Ascending aorta (tissue), 2 donors: ENCODE data around the gene MAGI1. TPM values are rescaled to one million over a fixed set of nuclear protein-coding genes. Genes with fewer than 3 reads are reported as not detected.
A peak's percentile ranks its signal among the peaks of the same experiment; 100 is the strongest.

Experiments used
- DNase-seq, 2 donors: peaks; one replicate each; pipeline ENCODE4 v3.0.0-alpha.2; 2019; ENCODE audit warnings: low spot score in 2 of 2
- H3K27ac ChIP-seq, 2 donors: fragments of 200-600 bp; sonication (generic); one replicate each; pipeline ENCODE4 v1.5.1; 2016 to 2017; ENCODE audit warnings: mild to moderate bottlenecking in 1 of 2
- H3K27me3 ChIP-seq: fragments of 200-600 bp; sonication (generic); one replicate; pipeline ENCODE4 v1.5.1; 2017
- H3K36me3 ChIP-seq, 2 donors: fragments of 200-600 bp; sonication (generic); one replicate each; pipeline ENCODE4 v1.5.1; 2016
- H3K4me1 ChIP-seq, 2 donors: fragments of 200-600 bp; sonication (generic); one replicate each; pipeline ENCODE4 v1.5.1; 2016 to 2017; ENCODE audit warnings: mild to moderate bottlenecking in 1 of 2
- H3K4me3 ChIP-seq, 2 donors: fragments of 200-600 bp; sonication (generic); one replicate each; pipeline ENCODE4 v1.5.1; 2016 to 2017; ENCODE audit warnings: mild to moderate bottlenecking in 1 of 2
- H3K9me3 ChIP-seq, 2 donors: fragments of 200-600 bp; sonication (generic); one replicate each; pipeline ENCODE4 v1.5.1; 2016
- intact Hi-C: fragments of 100-400 bp; cut with DNase I; formaldehyde crosslinking; loops from one replicate; pipeline ENCODE4 v1.15.1; 2023
- total RNA-seq: library from RNA; depleted of rRNA; stranded (reverse); fragments of >200 nt; gene quantifications from one replicate; pipeline ENCODE4 v1.1.0, GENCODE V29; 2016
- TF ChIP-seq, protein P1 (sequence below), 3 experiments: fragments of 200-600 bp in 2 of 3; fragments of 450-650 bp in 1 of 3; sonication (generic) in 2 of 3; IDR thresholded peaks; one replicate each; pipeline ENCODE4 v1.5.1; 2016 to 2019; ENCODE audit warnings: antibody characterized with exemption in 3 of 3, mild to moderate bottlenecking in 1 of 3, moderate library complexity in 1 of 3

Gene MAGI1
- total RNA-seq, 1 donor from 2014 or later, result 28.4 TPM

DNA sequence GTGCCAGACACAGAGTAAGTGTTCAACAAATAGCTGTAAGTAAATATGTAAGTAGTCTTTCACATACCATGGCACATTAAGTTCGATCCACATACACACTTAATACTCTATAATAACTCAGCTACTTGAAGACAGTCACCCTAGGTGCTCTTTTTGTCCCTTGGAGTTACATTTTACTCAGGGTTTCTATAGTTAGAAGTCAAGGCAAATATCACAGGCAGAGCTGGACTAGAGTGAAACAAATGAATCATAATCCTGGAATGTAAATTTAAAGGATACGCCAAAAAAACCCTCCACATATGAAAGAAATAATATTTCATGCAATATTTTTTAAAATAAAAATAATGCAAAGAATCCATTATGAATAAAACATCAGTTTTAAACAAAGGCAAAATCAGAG lies 461.8 kb downstream of the MAGI1 start:
- H3K9me3 ChIP-seq, result no peaks in the 10 kb centered on the region
- intact Hi-C loops, result no loop called here
- peak overlapping the region in 1 of 2 donors; percentile 42 for H3K27ac ChIP-seq
- peaks cover 3 to 5% of the 10 kb centered on the region in 2 donors for H3K4me1 ChIP-seq
- H3K4me3 ChIP-seq, result no peak overlapping the region
- no peak for DNase-seq
- H3K36me3 ChIP-seq, result no peaks in the 10 kb centered on the region
- H3K27me3 ChIP-seq, result no peaks in the 10 kb centered on the region
- TF ChIP-seq, protein P1, sequence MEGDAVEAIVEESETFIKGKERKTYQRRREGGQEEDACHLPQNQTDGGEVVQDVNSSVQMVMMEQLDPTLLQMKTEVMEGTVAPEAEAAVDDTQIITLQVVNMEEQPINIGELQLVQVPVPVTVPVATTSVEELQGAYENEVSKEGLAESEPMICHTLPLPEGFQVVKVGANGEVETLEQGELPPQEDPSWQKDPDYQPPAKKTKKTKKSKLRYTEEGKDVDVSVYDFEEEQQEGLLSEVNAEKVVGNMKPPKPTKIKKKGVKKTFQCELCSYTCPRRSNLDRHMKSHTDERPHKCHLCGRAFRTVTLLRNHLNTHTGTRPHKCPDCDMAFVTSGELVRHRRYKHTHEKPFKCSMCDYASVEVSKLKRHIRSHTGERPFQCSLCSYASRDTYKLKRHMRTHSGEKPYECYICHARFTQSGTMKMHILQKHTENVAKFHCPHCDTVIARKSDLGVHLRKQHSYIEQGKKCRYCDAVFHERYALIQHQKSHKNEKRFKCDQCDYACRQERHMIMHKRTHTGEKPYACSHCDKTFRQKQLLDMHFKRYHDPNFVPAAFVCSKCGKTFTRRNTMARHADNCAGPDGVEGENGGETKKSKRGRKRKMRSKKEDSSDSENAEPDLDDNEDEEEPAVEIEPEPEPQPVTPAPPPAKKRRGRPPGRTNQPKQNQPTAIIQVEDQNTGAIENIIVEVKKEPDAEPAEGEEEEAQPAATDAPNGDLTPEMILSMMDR (IDR thresholded peaks at IDR 0.05), result no peak

DNA sequence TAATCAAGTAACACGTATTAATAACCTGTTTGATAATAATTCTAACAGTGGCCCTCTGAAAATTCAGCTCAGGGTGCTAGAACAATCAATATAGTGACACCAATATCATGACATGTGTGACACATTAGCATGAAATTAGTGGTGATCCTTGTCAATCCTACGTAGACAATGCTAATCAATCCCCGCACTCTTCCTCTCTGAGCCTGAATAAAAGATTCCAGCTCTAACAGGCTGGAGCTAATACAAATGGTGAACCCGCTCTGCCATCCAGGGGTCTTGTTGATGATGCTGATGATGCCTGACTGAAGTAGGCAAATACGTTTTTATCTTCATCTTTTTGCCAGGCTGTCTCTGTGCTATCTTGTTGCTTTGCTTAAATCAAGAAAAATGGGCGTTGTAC lies 462.5 kb downstream of the MAGI1 start:
- Histone ChIP-seq H3K27me3 (no peaks in the 10 kb centered on the region), H3K9me3 (no peaks in the 10 kb centered on the region), H3K36me3 (no peaks in the 10 kb centered on the region), H3K27ac (peak overlapping the region in 1 of 2 donors; percentile 23), H3K4me1 (peaks cover 3 to 5% of the 10 kb centered on the region in 2 donors), H3K4me3 (no peak overlapping the region)
- TF ChIP-seq, protein P1 (IDR thresholded peaks at IDR 0.05), result no peak
- DNase-seq, result no peak
- intact Hi-C loops, result no loop called here

DNA sequence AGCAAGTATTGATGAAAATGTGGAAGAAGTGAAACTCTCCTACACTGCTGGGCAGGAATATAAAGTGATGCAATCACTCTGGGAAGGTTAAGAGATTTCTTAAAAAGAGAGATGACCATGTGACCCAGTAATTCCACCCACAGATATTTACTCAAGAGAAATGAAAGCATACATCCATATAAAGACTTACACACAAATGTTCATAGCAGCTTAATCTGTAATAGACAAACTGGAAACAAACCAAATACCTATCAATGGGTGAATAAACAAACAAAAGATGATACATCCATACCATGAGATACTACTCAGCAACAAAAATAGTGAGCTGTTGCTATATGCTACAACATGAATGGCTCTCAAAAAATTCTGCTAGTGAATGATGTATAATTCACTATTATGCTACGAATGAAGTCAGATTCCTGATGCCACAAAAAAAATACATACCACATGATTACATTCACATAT lies 463.3 kb downstream of the MAGI1 start:
- TF ChIP-seq, protein P1 (IDR thresholded peaks at IDR 0.05), result no peak
- H3K27me3 ChIP-seq, result no peaks in the 10 kb centered on the region
- no peak overlapping the region for H3K4me3 ChIP-seq
- no peak for DNase-seq
- H3K4me1 ChIP-seq, result peaks cover 3 to 5% of the 10 kb centered on the region in 2 donors
- H3K27ac ChIP-seq, result peak overlapping the region in 1 of 2 donors; percentile 27
- H3K36me3 ChIP-seq, result no peaks in the 10 kb centered on the region
- intact Hi-C loops, result no loop called here
- no peaks in the 10 kb centered on the region for H3K9me3 ChIP-seq

DNA sequence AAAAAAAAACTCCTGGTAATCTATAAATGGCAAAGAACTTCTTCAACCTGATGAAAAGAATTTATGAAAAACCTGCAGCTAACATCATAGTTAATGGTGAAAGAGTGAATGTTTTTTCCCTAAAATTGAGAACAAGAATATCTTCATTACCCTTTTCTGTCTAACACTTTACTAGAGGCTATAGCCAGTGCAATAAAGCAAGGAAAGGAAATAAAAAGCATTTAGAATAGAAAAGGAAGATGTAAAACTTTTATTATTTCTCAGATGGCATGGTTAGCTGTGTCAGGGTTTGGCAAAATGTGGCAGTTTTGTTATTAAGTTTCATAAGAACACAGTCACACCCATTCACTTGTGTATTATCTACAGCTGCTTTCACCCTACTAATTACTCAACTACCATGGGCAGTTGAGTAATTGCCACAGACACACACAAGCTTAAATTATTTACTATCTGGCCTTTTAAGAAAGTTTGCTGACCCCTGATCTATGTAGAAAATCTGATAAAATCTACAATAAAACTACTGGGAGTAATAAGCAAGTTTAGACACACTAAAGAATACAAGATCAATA lies 465.1 kb downstream of the MAGI1 start:
- intact Hi-C loops, result no loop called here
- Histone ChIP-seq H3K36me3 (no peaks in the 10 kb centered on the region), H3K27me3 (no peaks in the 10 kb centered on the region), H3K27ac (no peak overlapping the region), H3K4me1 (peaks cover 3 to 11% of the 10 kb centered on the region in 2 donors), H3K9me3 (no peaks in the 10 kb centered on the region), H3K4me3 (no peak overlapping the region)
- no peak for DNase-seq
- TF ChIP-seq, protein P1 (IDR thresholded peaks at IDR 0.05), result no peak

DNA sequence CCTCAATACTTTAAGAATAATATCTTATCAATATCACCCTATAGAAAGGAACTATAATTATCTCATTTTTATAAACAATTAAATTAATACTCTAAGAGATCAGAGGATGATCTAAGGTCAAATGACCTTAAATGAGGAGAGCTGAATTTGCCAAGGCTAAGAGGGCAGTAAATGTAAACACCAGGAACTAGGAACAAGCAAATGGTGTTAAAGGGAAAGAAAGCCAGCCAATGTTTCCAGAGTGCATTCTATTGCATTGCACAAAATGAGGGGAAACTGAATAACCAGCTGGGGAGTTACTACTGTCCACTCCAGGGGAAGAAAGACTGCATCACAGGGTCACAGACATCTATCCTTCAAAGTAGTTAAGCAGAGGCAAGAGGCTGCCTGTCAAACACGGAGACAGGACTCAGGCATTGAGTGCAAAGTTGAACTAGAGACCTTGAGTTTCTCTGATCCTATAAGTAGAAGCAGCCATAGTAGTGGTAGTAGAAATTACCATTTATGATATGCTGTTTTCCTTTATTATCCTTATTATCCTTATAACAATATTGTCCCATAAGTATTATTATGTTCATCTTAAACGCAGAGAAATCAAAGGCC lies 466.4 kb downstream of the MAGI1 start:
- Histone ChIP-seq H3K36me3 (no peaks in the 10 kb centered on the region), H3K9me3 (no peaks in the 10 kb centered on the region), H3K27ac (no peak overlapping the region), H3K4me1 (peaks cover 3 to 17% of the 10 kb centered on the region in 2 donors), H3K27me3 (no peaks in the 10 kb centered on the region), H3K4me3 (no peak overlapping the region)
- no peak for DNase-seq
- intact Hi-C loops, result no loop called here
- TF ChIP-seq, protein P1 (IDR thresholded peaks at IDR 0.05), result no peak
